ENCODE measurements around the gene EIF1AY.

- TF ChIP-seq POLR2A (IDR thresholded peaks at IDR 0.05; ENCODE audit: low read depth, low read length) (no peak), POLR2AphosphoS5 (IDR thresholded peaks at IDR 0.05; ENCODE audit: low read depth, low read length) (no peak)
These were observed 6.1 kb downstream of the EIF1AY start for GRCh38 chrY:20581687-20582086.
